A673 (cell line): ENCODE results near the gene UQCC3.

Experiments used
- CTCF ChIP-seq: fragments of 300-800, 200-600 bp; sonication (generic); conservative IDR thresholded peaks from 2 replicates; pipeline ENCODE4 v1.5.1; 2017; ENCODE audit warnings: low read depth, mild to moderate bottlenecking, antibody characterized with exemption, low read length, moderate library complexity, mixed read lengths
- EZH2 ChIP-seq: fragments of 200-600 bp; sonication (generic); IDR thresholded peaks from 2 replicates; pipeline ENCODE4 v1.6.1; 2017; ENCODE audit warnings: borderline replicate concordance, low read depth, mild to moderate bottlenecking, mixed read lengths, antibody characterized with exemption, low read length; ENCODE audit not compliant: poor library complexity, severe bottlenecking

- TF ChIP-seq CTCF = no peak
- TF ChIP-seq EZH2 = no peak
Measured at GRCh38 chr11:62712276-62712812, 40.9 kb downstream of the UQCC3 start.
